GM12891 (cell line): ENCODE data around the gene RHBDD1.
"Not testable (repeated sequence)": the region's sequence is repeated elsewhere in the genome, so short reads cannot be mapped to it uniquely, and the experiment has no call there.

Source experiments
- POLR2A ChIP-seq: IDR thresholded peaks from 2 replicates; pipeline ENCODE4 v1.6.1; 2011; ENCODE audit warnings: low read depth, low read length, control low read depth
- POLR2AphosphoS5 ChIP-seq: IDR thresholded peaks from 2 replicates; pipeline ENCODE4 v1.6.1; 2011; ENCODE audit warnings: low read depth, low read length, control low read depth
- SPI1 ChIP-seq: IDR thresholded peaks from 2 replicates; pipeline ENCODE4 v1.6.1; 2011; ENCODE audit warnings: low read depth, low read length, control low read depth
- TAF1 ChIP-seq: IDR thresholded peaks from 2 replicates; pipeline ENCODE4 v1.6.1; 2011; ENCODE audit warnings: low read depth, low read length, control low read depth

GRCh38 chr2:226834880-226835279, 974 bp upstream of the RHBDD1 start:
- TF ChIP-seq POLR2A, TAF1, POLR2AphosphoS5, SPI1: not testable (repeated sequence)
